ENCODE results near the gene THYN1.

The THYN1 gene

DNA sequence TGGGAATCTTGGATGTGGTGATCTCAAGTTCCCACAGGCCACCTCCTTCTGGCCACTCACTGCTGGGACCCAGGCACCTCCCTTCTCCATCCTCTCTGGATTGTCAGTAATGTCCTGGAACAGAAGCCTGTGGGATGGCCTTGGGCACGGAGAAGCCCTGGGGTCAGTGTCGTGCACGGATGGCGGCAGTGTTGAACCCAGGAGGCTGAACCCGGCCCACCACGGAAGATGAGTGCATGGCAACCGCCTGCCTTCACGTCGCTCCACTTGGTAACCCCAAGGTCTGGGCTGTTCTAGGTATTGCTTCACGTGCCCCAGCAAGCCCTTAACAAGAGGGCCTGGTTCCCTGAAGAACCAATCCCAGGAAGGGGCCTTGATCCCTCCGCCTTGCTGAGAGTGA, 7.1 kb downstream of the THYN1 start:
- H3K27ac Mint-ChIP-seq: no peak overlapping the region
- DNase-seq: no peak
- no peaks in the 10 kb centered on the region for H3K27me3 Mint-ChIP-seq
- no peaks in the 10 kb centered on the region for H3K9me3 Mint-ChIP-seq
- H3K4me3 Mint-ChIP-seq: no peak overlapping the region
- no peak for ATAC-seq
- H3K4me1 Mint-ChIP-seq: no peaks in the 10 kb centered on the region
- H3K36me3 Mint-ChIP-seq (ENCODE audit: low read depth): peaks cover 21% of the 10 kb centered on the region

DNA sequence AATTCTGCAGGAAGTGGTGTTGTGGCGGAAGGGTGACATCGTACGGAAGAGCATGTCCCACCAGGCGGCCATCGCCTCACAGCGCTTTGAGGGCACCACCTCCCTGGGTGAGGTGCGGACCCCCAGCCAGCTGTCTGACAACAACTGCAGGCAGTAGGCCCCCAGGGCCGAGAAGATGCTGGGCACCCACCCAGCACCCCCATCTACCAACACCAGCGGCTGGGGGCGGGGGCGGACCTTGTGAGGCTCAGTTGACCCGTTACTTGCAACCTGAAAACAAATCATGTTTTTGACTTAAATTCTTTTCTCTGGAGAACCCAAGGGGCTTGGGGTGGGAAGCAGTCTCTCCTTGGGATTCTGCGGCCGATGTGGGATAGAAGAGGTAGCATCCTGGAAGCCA, 7.7 kb downstream of the THYN1 start:
- no peaks in the 10 kb centered on the region for H3K27me3 Mint-ChIP-seq
- peaks cover 21% of the 10 kb centered on the region for H3K36me3 Mint-ChIP-seq (ENCODE audit: low read depth)
- DNase-seq (no peak), ATAC-seq (no peak)
- H3K4me1 Mint-ChIP-seq: no peaks in the 10 kb centered on the region
- no peak overlapping the region for H3K4me3 Mint-ChIP-seq
- no peak overlapping the region for H3K27ac Mint-ChIP-seq
- H3K9me3 Mint-ChIP-seq: no peaks in the 10 kb centered on the region

DNA sequence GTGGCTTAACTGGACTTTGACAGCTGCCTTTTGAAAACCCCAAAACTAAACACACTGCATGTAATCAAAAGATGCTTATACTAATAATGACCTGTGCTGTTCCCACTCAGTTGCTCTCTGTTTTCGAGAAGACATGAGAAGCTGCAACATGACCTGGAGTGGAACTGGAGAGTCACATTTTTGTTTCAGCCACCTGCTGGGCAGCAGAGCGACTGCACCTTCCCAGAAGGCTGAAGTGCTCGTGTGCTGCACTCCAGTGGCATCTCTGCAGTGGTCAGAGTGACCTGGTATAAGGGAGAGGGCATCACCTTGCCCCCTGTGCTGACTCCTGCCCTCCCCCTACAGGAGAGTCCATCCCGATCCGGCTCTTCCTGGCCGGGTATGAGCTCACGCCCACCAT, 8.6 kb downstream of the THYN1 start:
- Mint-ChIP-seq H3K9me3 (no peaks in the 10 kb centered on the region), H3K27ac (no peak overlapping the region), H3K27me3 (no peaks in the 10 kb centered on the region), H3K4me3 (no peak overlapping the region), H3K36me3 (ENCODE audit: low read depth) (peaks cover 21% of the 10 kb centered on the region), H3K4me1 (no peaks in the 10 kb centered on the region)
- DNase-seq (no peak), ATAC-seq (no peak)

DNA sequence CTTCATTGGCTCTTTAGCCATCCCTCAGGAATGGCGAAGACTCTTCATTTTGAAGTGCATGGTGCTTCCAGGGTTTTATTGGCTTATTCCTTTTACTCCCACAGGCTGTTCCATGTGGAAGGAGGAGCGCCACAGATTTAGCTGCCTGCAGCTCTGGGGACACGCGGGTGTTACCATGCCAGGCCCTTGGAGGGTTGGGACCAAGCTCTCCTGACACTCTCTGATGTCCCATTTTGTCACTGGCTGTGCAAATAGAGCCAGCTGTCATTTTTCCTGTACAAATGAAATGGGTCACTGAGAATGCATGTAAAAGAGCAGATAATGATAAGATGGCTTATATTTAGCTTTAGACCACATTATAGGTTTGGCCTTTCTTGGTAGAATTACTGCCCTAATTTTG, 9.2 kb downstream of the THYN1 start:
- Mint-ChIP-seq H3K4me3 (no peak overlapping the region), H3K4me1 (no peaks in the 10 kb centered on the region), H3K9me3 (no peaks in the 10 kb centered on the region), H3K27me3 (no peaks in the 10 kb centered on the region), H3K36me3 (ENCODE audit: low read depth) (peaks cover 18% of the 10 kb centered on the region), H3K27ac (no peak overlapping the region)
- DNase-seq (no peak), ATAC-seq (no peak)

DNA sequence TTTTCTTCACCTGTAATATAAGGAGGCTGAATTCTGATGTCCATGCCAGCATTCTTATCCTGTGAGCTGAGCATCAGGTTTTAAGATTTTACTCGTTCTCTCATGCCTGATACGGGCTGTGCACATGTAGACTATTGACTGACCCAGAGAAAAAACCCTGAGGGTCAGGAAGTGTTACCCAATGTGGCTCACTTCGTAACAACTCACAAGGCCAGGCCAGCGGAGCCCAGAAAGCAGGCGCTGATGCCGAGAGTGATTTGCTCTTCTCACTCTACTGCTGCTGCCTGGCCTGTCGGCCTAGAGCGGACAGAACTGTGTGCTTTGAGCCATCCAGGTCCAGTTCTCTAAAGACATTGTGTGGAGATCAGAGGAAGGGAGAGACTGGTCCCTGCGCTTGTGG, 10.8 kb downstream of the THYN1 start:
- H3K4me1 Mint-ChIP-seq: no peaks in the 10 kb centered on the region
- no peaks in the 10 kb centered on the region for H3K9me3 Mint-ChIP-seq
- H3K36me3 Mint-ChIP-seq (ENCODE audit: low read depth): peaks cover 14% of the 10 kb centered on the region
- no peak for ATAC-seq
- no peak overlapping the region for H3K27ac Mint-ChIP-seq
- H3K4me3 Mint-ChIP-seq: no peak overlapping the region
- DNase-seq: no peak
- H3K27me3 Mint-ChIP-seq: no peaks in the 10 kb centered on the region

DNA sequence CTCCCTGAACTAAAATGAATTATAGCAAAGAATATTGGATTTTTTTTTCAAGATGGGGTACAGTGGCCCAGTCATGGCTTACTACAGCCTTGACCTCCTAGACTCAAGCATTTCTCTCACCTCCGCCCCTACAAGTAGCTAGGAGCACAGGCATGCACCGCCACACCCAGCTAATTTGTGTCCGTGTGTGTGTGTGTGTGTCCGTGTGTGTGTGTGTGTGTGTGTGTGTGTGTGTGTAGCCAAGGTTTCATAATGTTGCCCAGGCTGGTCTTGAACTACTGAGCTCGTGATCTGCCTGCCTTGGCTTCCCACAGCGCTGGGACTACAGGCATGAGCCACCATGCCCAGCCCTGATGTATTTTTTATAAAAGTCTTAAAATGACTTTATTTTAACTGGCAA, 12.6 kb downstream of the THYN1 start:
- Mint-ChIP-seq H3K36me3 (ENCODE audit: low read depth) (peaks cover 14% of the 10 kb centered on the region), H3K9me3 (no peaks in the 10 kb centered on the region), H3K4me3 (no peak overlapping the region), H3K4me1 (no peaks in the 10 kb centered on the region), H3K27ac (no peak overlapping the region), H3K27me3 (no peaks in the 10 kb centered on the region)
- ATAC-seq: no peak
- DNase-seq: no peak

DNA sequence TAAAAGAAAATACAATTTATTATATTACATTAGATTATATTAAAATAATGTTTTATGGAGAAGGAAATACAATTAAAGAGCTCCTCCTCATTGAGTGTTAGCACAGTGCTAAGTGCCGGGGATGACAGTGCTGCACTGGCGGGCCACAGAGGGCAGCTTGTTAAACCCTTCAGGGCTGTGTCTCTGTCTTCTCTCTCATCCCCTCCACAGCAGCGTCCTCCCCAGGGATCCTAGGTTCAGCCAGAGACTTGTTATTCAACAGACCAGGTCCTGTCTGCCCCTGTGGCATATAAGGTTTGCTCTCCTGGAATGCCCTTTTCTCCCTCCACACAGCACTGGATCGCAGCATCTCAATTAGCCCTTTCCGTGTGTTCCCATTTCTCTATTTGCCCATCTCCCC, 14.2 kb downstream of the THYN1 start:
- no peaks in the 10 kb centered on the region for H3K27me3 Mint-ChIP-seq
- H3K9me3 Mint-ChIP-seq: no peaks in the 10 kb centered on the region
- ATAC-seq: no peak
- H3K4me3 Mint-ChIP-seq: no peak overlapping the region
- peaks cover 13% of the 10 kb centered on the region for H3K36me3 Mint-ChIP-seq (ENCODE audit: low read depth)
- H3K4me1 Mint-ChIP-seq: no peaks in the 10 kb centered on the region
- H3K27ac Mint-ChIP-seq: no peak overlapping the region
- no peak for DNase-seq

DNA sequence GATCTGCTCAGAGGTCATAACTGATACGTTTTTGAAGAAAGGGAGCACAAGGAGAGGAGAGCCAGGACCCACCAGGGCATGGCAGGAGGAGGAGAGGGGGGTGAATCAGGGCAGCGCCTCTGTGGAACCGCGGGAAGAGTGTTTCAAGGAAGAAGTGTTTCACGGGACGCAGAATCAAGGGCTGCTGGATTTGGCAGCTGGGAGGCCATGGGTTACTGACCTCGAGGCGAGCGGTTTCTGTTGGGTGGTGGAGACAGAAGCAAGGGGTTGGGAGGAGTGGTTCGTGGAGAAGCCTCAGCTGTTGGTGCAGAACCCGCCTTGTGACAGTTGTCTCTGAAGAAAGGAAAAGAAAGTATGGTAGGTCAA, 15.6 kb downstream of the THYN1 start:
- H3K4me1 Mint-ChIP-seq: peaks cover 8% of the 10 kb centered on the region
- H3K27ac Mint-ChIP-seq: no peak overlapping the region
- no peaks in the 10 kb centered on the region for H3K27me3 Mint-ChIP-seq
- H3K4me3 Mint-ChIP-seq: no peak overlapping the region
- ATAC-seq: no peak
- H3K9me3 Mint-ChIP-seq: no peaks in the 10 kb centered on the region
- no peak for DNase-seq
- H3K36me3 Mint-ChIP-seq (ENCODE audit: low read depth): peaks cover 10% of the 10 kb centered on the region

DNA sequence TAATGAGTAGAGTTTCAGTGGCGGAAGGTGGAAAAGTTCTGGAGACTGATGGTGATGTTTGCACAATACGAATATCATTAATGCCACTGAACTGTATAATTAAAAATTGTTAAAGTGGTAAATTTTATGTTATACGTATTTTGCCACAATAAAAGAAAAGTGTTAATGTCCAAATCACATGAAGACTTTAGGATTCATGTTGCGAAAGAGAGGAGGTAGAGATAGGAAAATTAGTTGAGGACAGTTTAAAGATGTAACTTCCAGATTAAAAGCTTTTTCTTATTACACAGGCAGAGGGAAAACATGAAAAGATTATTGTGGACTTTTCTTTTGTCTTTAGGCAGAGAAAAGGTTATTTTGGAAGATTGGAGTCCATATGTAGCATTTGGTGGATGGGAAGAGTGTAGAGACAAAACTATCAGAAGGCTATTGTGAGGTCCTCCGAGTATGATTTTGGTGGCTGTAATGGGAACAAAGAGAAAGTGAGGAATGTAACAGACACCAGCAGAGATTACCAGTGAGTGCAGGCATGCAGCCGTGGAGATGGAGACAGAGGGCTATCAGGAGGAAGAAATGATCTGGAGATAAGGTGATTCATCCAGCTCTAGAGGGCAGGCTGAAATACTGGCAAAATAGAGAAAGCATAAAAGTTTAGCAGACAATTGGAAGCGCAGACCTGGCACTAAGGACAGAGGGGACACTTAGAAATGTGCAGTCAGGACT, 16.2 kb downstream of the THYN1 start:
- H3K4me1 Mint-ChIP-seq: peaks cover 13% of the 10 kb centered on the region

DNA sequence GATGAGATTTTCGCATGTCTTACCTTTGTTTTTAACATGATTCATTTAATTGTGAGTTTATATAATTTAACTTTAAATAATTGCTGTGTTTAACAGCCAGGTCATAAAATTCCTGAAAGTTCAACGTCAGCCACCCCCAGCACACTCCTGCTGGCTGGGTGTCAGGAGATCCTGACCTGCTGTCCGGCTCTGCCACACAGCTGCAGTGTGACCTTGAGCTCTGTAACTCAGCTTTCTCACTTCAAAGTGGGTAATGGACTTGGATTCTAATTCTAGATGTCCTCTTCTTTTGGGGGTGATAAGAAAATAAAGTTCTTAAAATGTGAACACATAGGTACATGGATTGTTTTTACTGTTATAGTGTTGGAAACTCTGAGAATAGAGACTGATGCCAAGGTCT, 17.8 kb downstream of the THYN1 start:
- no peak for ATAC-seq
- H3K27me3 Mint-ChIP-seq: no peaks in the 10 kb centered on the region
- H3K36me3 Mint-ChIP-seq (ENCODE audit: low read depth): peaks cover 10% of the 10 kb centered on the region
- H3K4me3 Mint-ChIP-seq: no peak overlapping the region
- no peaks in the 10 kb centered on the region for H3K9me3 Mint-ChIP-seq
- no peak overlapping the region for H3K27ac Mint-ChIP-seq
- peaks cover 20% of the 10 kb centered on the region for H3K4me1 Mint-ChIP-seq
- no peak for DNase-seq

More for the DNA sequence above, 16.2 kb downstream of the THYN1 start:
- Mint-ChIP-seq H3K27ac (no peak overlapping the region), H3K4me3 (no peak overlapping the region), H3K27me3 (no peaks in the 10 kb centered on the region), H3K36me3 (ENCODE audit: low read depth) (peaks cover 10% of the 10 kb centered on the region), H3K9me3 (no peaks in the 10 kb centered on the region)
- no peak for ATAC-seq
- no peak for DNase-seq

DNA sequence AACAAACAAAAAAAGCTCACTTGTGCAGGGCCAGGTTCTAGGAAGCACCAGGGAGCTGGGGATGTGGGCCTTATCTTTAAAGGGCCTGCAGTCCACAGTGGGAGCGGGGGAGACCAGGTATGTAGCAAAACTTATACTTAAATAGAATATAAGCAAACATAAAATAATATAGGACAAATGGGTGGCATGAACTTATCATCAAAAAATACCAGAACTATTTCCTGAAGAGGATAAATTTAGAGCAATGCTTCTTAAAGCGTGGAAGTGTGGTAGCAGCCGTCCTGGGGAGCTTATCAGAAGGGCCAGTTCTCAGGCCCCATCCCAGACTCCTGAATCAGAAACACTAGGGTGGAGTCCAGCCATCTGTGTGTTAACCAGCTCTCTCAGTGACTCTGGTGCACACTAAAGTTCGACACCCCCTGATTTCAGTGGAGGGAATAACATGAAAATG, 19.4 kb downstream of the THYN1 start:
- Mint-ChIP-seq H3K36me3 (ENCODE audit: low read depth) (peaks cover 10% of the 10 kb centered on the region), H3K27me3 (no peaks in the 10 kb centered on the region), H3K4me1 (peaks cover 37% of the 10 kb centered on the region), H3K9me3 (no peaks in the 10 kb centered on the region), H3K27ac (no peak overlapping the region), H3K4me3 (no peak overlapping the region)
- ATAC-seq (no peak), DNase-seq (no peak)

DNA sequence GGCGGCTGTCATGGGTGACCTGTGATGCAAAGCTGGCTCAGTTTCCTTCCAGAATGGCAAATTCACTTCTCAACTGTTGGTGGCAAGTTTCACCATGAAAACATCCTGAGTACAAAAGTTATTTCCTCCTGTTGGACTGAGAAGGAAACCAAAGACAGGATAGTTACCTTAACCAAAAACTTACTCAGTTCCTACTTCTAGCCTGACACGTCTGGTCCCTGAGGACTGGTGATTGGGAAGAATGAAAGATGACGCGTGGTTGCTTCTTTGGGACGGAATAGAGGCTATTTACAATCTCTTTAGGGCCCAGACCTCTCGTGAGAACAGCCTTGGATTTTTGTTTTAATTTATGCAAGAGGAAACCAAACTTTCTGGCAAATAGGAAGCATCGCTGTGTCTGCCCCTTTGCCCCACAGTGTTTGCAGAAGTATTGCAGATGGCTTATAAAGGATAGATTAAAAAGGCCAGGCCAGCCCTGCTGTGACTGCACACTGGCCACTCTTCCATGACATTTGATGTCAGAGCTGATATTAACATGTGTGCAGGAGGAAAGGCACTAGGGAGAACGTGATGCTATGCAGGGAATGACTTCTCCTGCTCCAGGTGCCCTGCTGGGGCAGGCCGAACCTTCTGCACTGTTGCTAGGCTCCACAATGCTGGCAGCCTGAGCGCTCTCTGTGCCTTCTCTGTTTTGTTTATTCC, 21.0 kb downstream of the THYN1 start:
- H3K27ac Mint-ChIP-seq: peak overlapping the region; percentile 13

DNA sequence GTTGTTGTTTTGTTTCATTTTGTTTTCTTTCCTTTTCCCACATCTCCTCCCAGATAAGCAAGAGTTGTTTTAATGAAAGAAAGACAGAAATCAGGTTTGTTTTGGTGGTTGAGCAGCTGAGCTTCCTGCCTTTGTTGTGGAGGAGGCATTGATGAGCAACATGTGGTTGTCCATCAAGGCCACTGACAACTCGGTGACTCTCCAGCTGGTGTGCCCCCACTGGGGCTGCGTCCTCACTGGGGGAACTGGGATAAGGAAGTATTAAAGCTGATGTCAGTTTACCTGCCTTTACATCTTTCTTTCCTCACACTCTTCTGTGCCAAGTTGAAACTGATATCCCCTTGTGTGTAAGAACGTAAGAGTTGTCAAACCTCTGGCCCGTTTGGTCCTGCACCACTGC, 22.8 kb downstream of the THYN1 start:
- Mint-ChIP-seq H3K27me3 (no peaks in the 10 kb centered on the region), H3K36me3 (ENCODE audit: low read depth) (peaks cover 4% of the 10 kb centered on the region), H3K9me3 (no peaks in the 10 kb centered on the region), H3K27ac (no peak overlapping the region), H3K4me1 (peaks cover 71% of the 10 kb centered on the region), H3K4me3 (no peak overlapping the region)
- ATAC-seq: no peak
- DNase-seq: no peak

More for the DNA sequence above, 21.0 kb downstream of the THYN1 start:
- peaks cover 53% of the 10 kb centered on the region for H3K4me1 Mint-ChIP-seq
- no peaks in the 10 kb centered on the region for H3K27me3 Mint-ChIP-seq
- H3K9me3 Mint-ChIP-seq: no peaks in the 10 kb centered on the region
- DNase-seq (no peak), ATAC-seq (no peak)
- H3K36me3 Mint-ChIP-seq (ENCODE audit: low read depth): peaks cover 7% of the 10 kb centered on the region
- H3K4me3 Mint-ChIP-seq: no peak overlapping the region

DNA sequence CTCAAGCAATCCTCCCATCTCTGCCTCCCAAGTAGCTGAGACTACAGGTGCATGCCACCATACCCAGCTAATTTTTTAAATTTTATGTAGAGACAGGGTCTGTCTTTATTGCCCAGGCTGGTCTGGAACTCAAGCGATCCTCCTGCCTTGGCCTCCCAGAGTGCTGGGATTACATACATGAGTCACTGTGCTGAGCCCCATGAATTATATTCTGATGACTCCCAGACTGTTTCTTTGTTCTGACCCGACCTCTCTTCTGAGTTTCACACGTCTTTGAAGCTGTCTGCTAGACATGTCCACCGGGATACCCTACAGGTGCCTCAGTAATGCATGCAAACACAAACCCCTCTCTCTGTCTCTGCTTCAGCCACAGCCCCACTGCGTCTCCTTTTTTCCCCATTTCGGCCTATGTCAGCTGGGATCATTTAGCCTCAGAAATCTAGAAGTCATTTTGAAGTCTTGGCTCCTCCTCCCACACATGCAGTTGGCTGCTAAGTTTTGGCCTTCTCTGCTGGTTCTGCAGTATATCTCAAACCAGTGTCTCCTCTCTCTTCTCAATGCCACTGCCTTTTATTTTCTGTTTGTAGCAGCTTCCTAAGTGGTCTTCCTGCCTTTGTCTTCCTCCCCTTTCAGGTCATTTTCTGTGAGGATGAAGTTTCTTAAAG, 23.9 kb downstream of the THYN1 start:
- no peak for ATAC-seq
- no peaks in the 10 kb centered on the region for H3K27me3 Mint-ChIP-seq
- no peaks in the 10 kb centered on the region for H3K9me3 Mint-ChIP-seq
- no peak for DNase-seq
- H3K36me3 Mint-ChIP-seq (ENCODE audit: low read depth): no peaks in the 10 kb centered on the region
- no peak overlapping the region for H3K27ac Mint-ChIP-seq
- peaks cover 71% of the 10 kb centered on the region for H3K4me1 Mint-ChIP-seq
- H3K4me3 Mint-ChIP-seq: no peak overlapping the region

DNA sequence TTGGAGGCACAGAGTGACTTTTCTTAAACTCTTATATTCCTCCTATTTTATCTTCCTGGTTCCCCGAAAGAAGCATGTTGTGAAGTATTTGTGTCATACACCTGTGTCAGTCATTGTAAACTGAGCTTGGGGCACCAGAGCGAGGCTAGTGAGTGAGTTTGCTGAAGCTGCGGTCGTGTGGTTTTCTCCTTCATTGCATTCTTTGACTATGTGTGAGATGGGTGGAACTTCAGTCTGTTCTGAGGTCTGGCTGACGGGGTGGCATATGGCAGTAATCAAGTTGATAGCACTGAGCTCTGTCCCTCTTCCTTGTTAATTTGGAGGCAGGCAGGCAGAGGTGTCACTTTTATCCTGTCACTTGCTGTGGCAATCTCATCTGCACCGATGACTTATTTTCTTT, 24.5 kb downstream of the THYN1 start:
- peaks cover 3% of the 10 kb centered on the region for H3K27me3 Mint-ChIP-seq
- H3K36me3 Mint-ChIP-seq (ENCODE audit: low read depth): peaks cover 5% of the 10 kb centered on the region
- H3K4me3 Mint-ChIP-seq: no peak overlapping the region
- peak; percentile 13 for ATAC-seq
- DNase-seq: peak; percentile 34
- H3K4me1 Mint-ChIP-seq: peaks cover 76% of the 10 kb centered on the region
- H3K9me3 Mint-ChIP-seq: no peaks in the 10 kb centered on the region
- peak overlapping the region; percentile 7 for H3K27ac Mint-ChIP-seq

Measured in activated naive CD8-positive, alpha-beta T cell treated with anti-CD3 and anti-CD28 coated beads, Interleukin-2, amount 50 U/mL, for 24 hours (primary cell).